NCI-H748 treated with DMSO at 0.1 percent for 48 hours (cell line): ENCODE measurements around the gene CACNA1E.

Experiments used
- DNase-seq: peaks from one replicate; lab custom pipeline; 2025; lab: John Stamatoyannopoulos, UW

CACNA1E gene

GRCh38 chr1:181701891-181702290 lies 218.6 kb downstream of the CACNA1E start:
- no peak for DNase-seq

GRCh38 chr1:181704546-181704945 lies 221.2 kb downstream of the CACNA1E start:
- peak; percentile 42 for DNase-seq

GRCh38 chr1:181711820-181712219 lies 228.5 kb downstream of the CACNA1E start:
- DNase-seq, result no peak

GRCh38 chr1:181712711-181713110 lies 229.4 kb downstream of the CACNA1E start:
- DNase-seq, result no peak

GRCh38 chr1:181714428-181714827 lies 231.1 kb downstream of the CACNA1E start:
- DNase-seq, result no peak

- DNase-seq, result no peak
Observed at GRCh38 chr1:181718034-181718433, 234.7 kb downstream of the CACNA1E start.

GRCh38 chr1:181726320-181727012 lies 243.1 kb downstream of the CACNA1E start:
- no peak for DNase-seq

- no peak for DNase-seq
Observed at GRCh38 chr1:181730606-181731005, 247.3 kb downstream of the CACNA1E start.

- DNase-seq, result no peak
Observed at GRCh38 chr1:181732218-181732990, 249.1 kb downstream of the CACNA1E start.

- no peak for DNase-seq
Observed at GRCh38 chr1:181733486-181733885, 250.2 kb downstream of the CACNA1E start.

GRCh38 chr1:181737056-181737455 lies 253.7 kb downstream of the CACNA1E start:
- DNase-seq, result no peak

- DNase-seq, result no peak
Observed at GRCh38 chr1:181739214-181739613, 255.9 kb downstream of the CACNA1E start.

- DNase-seq, result no peak
Observed at GRCh38 chr1:181742426-181742825, 259.1 kb downstream of the CACNA1E start.

GRCh38 chr1:181743878-181744312 lies 260.6 kb downstream of the CACNA1E start:
- no peak for DNase-seq

GRCh38 chr1:181746224-181746623 lies 262.9 kb downstream of the CACNA1E start:
- DNase-seq, result no peak

GRCh38 chr1:181748013-181748412 lies 264.7 kb downstream of the CACNA1E start:
- DNase-seq, result no peak

GRCh38 chr1:181754103-181754502 lies 270.8 kb downstream of the CACNA1E start:
- no peak for DNase-seq

- DNase-seq, result no peak
Observed at GRCh38 chr1:181759481-181759880, 276.2 kb downstream of the CACNA1E start.

GRCh38 chr1:181763736-181764135 lies 280.4 kb downstream of the CACNA1E start:
- DNase-seq, result no peak

- DNase-seq, result no peak
Observed at GRCh38 chr1:181765451-181766026, 282.2 kb downstream of the CACNA1E start.

GRCh38 chr1:181767001-181767708 lies 283.8 kb downstream of the CACNA1E start:
- DNase-seq, result no peak

GRCh38 chr1:181768211-181768929 lies 285.1 kb downstream of the CACNA1E start:
- no peak for DNase-seq
